Osteocyte (in vitro differentiated cells): ENCODE results near the gene EXOC3L4. TPM values are rescaled to one million over a fixed set of nuclear protein-coding genes. Genes with fewer than 3 reads are reported as not detected.
A peak's percentile ranks its signal among the peaks of the same experiment; 100 is the strongest.

Source experiments
- DNase-seq: peaks from one replicate; pipeline ENCODE4 v3.0.0; 2021; ENCODE audit warnings: mixed read lengths; ENCODE audit not compliant: unreplicated experiment; ENCODE audit errors: extremely low spot score
- H3K27ac Mint-ChIP-seq: one replicate; pipeline ENCODE4 v1.8.0; 2021; ENCODE audit warnings: mild to moderate bottlenecking, mixed read lengths; ENCODE audit not compliant: unreplicated experiment
- H3K27me3 Mint-ChIP-seq: one replicate; pipeline ENCODE4 v1.8.0; 2021; ENCODE audit warnings: mixed read lengths; ENCODE audit not compliant: unreplicated experiment
- H3K36me3 Mint-ChIP-seq: one replicate; pipeline ENCODE4 v1.8.0; 2021; ENCODE audit warnings: mixed read lengths; ENCODE audit not compliant: unreplicated experiment
- H3K4me1 Mint-ChIP-seq: one replicate; pipeline ENCODE4 v1.8.0; 2021; ENCODE audit warnings: mixed read lengths; ENCODE audit not compliant: unreplicated experiment
- H3K4me3 Mint-ChIP-seq: one replicate; pipeline ENCODE4 v1.8.0; 2021; ENCODE audit warnings: mild to moderate bottlenecking, moderate library complexity, mixed read lengths; ENCODE audit not compliant: unreplicated experiment
- H3K9me3 Mint-ChIP-seq: one replicate; pipeline ENCODE4 v1.8.0; 2021; ENCODE audit warnings: mixed read lengths; ENCODE audit not compliant: unreplicated experiment
- CTCF ChIP-seq: fragments of 200-600 bp; sonication (generic); IDR thresholded peaks from 2 replicates; pipeline ENCODE4 v1.5.0; 2021; ENCODE audit warnings: antibody characterized with exemption, mild to moderate bottlenecking, moderate library complexity
- total RNA-seq: library from RNA; stranded (reverse); gene quantifications from 2 replicates; pipeline ENCODE4 v1.2.1, GENCODE V29; 2021

Gene EXOC3L4
- total RNA-seq, 1 donor from 2014 or later: 0.86 TPM

- no peak for DNase-seq
Measured at GRCh38 chr14:103124501-103125001, 30.0 kb downstream of the EXOC3L4 start.

GRCh38 chr14:103125098-103126070, 30.9 kb downstream of the EXOC3L4 start:
- Mint-ChIP-seq H3K4me3 (no peak overlapping the region), H3K9me3 (no peaks in the 10 kb centered on the region), H3K4me1 (peaks cover 41% of the 10 kb centered on the region), H3K36me3 (no peaks in the 10 kb centered on the region), H3K27me3 (no peaks in the 10 kb centered on the region), H3K27ac (peak overlapping the region; percentile 31)
- DNase-seq: no peak
- TF ChIP-seq CTCF: no peak

More at GRCh38 chr14:103124501-103125001, 30.0 kb downstream of the EXOC3L4 start:
- peaks cover 38% of the 10 kb centered on the region for H3K4me1 Mint-ChIP-seq
- no peak for TF ChIP-seq CTCF
- no peaks in the 10 kb centered on the region for H3K27me3 Mint-ChIP-seq
- H3K4me3 Mint-ChIP-seq: no peak overlapping the region
- H3K9me3 Mint-ChIP-seq: no peaks in the 10 kb centered on the region
- no peaks in the 10 kb centered on the region for H3K36me3 Mint-ChIP-seq
- H3K27ac Mint-ChIP-seq: no peak overlapping the region

GRCh38 chr14:103126088-103126872, 31.8 kb downstream of the EXOC3L4 start:
- no peak for TF ChIP-seq CTCF
- Mint-ChIP-seq H3K4me1 (peaks cover 48% of the 10 kb centered on the region), H3K27ac (peak overlapping the region; percentile 29), H3K9me3 (no peaks in the 10 kb centered on the region), H3K4me3 (peak overlapping the region; percentile 18), H3K27me3 (no peaks in the 10 kb centered on the region), H3K36me3 (no peaks in the 10 kb centered on the region)
- DNase-seq: no peak

- H3K9me3 Mint-ChIP-seq: no peaks in the 10 kb centered on the region
- no peak overlapping the region for H3K27ac Mint-ChIP-seq
- no peaks in the 10 kb centered on the region for H3K27me3 Mint-ChIP-seq
- no peak for DNase-seq
- peaks cover 49% of the 10 kb centered on the region for H3K4me1 Mint-ChIP-seq
- H3K36me3 Mint-ChIP-seq: no peaks in the 10 kb centered on the region
- H3K4me3 Mint-ChIP-seq: no peak overlapping the region
- TF ChIP-seq CTCF: peak; percentile 28
Measured at GRCh38 chr14:103126873-103127304, 32.4 kb downstream of the EXOC3L4 start.
